Astrocyte of the spinal cord (primary cell): Measurements from ENCODE around the gene OR56A1.
"Not testable (repeated sequence)": the region's sequence is repeated elsewhere in the genome, so short reads cannot be mapped to it uniquely, and the experiment has no call there.

ENCODE experiments used
- DNase-seq: peaks from one replicate; pipeline ENCODE4 v3.0.0; 2011; ENCODE audit warnings: low read depth, low spot score
- H3K4me3 ChIP-seq: 2 replicates; pipeline ENCODE4 v1.5.1; 2011; ENCODE audit warnings: low read depth, mild to moderate bottlenecking, low read length, moderate library complexity
- in situ Hi-C: cut with HindIII; loops from 2 replicates; pipeline ENCODE4 v1.10.0; 2017; ENCODE audit warnings: low sequenced_read_pairs
- TF ChIP-seq, protein P1 (sequence below): IDR thresholded peaks from 2 replicates; pipeline ENCODE4 v1.5.1; 2012; ENCODE audit warnings: low read depth, mild to moderate bottlenecking, low read length, inconsistent platforms

OR56A1 gene, protein sequence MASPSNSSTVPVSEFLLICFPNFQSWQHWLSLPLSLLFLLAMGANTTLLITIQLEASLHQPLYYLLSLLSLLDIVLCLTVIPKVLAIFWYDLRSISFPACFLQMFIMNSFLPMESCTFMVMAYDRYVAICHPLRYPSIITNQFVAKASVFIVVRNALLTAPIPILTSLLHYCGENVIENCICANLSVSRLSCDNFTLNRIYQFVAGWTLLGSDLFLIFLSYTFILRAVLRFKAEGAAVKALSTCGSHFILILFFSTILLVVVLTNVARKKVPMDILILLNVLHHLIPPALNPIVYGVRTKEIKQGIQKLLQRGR

GRCh38 chr11:6030708-6031405 is at the start of gene OR56A1:
OR56A1 (minus strand) TSS chr11:6030758; CDS start chr11:6027692, 3,066 bp downstream.
- H3K4me3 ChIP-seq, result no peak within 1 kb of the TSS
- TF ChIP-seq, protein P1, sequence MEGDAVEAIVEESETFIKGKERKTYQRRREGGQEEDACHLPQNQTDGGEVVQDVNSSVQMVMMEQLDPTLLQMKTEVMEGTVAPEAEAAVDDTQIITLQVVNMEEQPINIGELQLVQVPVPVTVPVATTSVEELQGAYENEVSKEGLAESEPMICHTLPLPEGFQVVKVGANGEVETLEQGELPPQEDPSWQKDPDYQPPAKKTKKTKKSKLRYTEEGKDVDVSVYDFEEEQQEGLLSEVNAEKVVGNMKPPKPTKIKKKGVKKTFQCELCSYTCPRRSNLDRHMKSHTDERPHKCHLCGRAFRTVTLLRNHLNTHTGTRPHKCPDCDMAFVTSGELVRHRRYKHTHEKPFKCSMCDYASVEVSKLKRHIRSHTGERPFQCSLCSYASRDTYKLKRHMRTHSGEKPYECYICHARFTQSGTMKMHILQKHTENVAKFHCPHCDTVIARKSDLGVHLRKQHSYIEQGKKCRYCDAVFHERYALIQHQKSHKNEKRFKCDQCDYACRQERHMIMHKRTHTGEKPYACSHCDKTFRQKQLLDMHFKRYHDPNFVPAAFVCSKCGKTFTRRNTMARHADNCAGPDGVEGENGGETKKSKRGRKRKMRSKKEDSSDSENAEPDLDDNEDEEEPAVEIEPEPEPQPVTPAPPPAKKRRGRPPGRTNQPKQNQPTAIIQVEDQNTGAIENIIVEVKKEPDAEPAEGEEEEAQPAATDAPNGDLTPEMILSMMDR, result no peak
- no peak for DNase-seq
- in situ Hi-C loops, result no loop called here

DNA sequence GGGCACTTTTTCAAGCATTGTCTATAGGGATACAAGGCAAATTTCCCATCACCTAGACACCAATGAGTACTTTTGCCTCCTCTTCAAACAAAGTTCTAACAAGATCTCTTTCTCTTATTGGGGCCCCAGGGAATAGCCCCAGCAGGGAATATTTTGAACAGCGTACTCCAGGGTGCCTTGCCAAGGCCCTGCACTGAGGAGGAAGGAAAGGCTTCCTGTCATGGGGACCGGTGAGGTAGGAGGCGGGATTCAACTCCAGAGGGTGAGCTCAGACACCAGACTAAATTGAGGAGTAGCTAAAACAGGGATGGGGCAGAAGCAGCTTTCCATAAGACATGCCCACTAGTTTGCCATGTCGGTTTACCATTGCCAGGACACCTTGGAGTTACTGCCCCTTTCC is 48.9 kb upstream of the OR56A1 start:
- no peak overlapping the region for H3K4me3 ChIP-seq
- TF ChIP-seq, protein P1, result no peak
- in situ Hi-C loops, result no loop called here
- DNase-seq, result no peak

DNA sequence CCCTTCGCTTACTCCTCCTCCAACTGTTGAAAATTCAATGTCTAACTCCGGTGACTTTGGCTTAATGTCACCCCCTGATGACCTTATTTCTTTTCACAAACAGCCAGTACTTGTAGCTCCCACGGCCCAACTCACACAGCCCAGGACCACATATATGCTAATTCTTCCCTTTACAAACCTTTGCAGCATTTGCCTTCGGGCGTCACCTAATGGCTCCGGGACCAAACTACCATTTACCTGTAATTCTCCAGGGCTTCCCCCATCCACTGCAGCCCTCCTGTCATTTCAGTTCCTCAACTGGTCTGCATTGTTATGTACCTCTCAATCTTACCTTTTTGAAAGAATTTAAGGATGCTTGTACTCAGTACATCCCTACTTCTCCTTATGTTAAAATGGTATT is 47.2 kb upstream of the OR56A1 start:
- TF ChIP-seq, protein P1, result no peak
- DNase-seq, result no peak
- H3K4me3 ChIP-seq, result no peak overlapping the region
- in situ Hi-C loops, result no loop called here

DNA sequence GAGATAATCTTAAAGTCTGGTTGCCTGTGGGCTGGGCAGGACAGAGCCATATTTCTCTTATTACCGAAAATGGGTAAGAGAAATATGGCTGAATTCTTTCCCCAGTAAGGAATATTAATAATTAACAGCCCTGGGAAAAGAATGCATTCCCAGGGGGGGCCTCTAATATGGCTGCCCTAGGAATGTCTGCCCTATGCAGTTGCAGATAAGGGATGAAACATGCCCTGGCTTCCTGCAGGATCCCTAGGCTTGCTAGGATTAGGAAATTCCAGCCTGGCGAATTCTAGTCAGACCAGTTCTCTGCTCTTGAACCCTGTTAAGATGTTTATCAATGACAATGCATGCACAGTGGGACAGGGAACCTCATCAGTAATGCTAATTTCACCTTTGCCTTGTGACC is 45.9 kb upstream of the OR56A1 start:
- DNase-seq, in situ Hi-C loops, H3K4me3 ChIP-seq: not testable (repeated sequence)

- no peak for DNase-seq
- in situ Hi-C loops, result no loop called here
- TF ChIP-seq, protein P1, result no peak
- H3K4me3 ChIP-seq, result no peak overlapping the region
These were observed 36.9 kb upstream of the OR56A1 start for GRCh38 chr11:6067502-6067901.

DNA sequence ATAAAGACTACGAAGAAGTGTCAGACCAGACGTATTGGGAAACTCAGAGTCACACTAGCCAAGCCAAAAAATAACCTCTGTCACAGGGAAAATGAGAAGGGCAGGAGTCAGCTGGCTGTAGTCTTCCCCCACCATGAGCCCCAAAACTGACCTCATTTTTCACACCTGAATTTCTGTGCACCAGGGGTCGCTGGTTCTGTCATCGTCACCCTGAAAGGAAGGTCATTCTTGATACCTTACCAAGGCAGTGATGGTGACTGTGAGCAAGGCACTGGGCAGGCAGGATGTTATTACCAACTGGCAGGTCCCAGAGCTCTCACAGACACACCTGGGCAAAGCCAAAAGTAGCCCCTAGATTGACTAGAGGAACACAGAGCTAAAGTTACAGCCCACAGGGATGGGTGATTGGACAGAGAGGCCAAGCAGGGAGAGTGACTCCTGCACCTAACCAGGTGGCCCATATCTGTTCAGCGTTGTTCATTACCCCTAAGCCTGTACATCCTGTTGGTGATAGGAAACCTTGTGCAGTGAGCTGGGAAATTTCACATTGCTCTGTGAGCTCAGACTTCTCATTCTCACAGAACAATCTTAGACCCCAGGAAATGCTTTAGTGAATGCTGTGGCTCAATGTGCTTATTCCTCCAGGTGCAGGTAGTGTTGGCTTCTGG is 32.3 kb upstream of the OR56A1 start:
- in situ Hi-C loops, result no loop called here

More for the DNA sequence above, 32.3 kb upstream of the OR56A1 start:
- no peak for DNase-seq
- TF ChIP-seq, protein P1, result no peak
- no peak overlapping the region for H3K4me3 ChIP-seq
